CD14-positive monocyte (primary cell): Measurements from ENCODE around the gene LYPLAL1. TPM values are rescaled to one million over a fixed set of nuclear protein-coding genes. Genes with fewer than 3 reads are reported as not detected.

ENCODE experiments used
- DNase-seq, 3 donors: peaks; one replicate each; pipeline ENCODE4 v3.0.0-alpha.2; 2011 to 2022
- H2AFZ ChIP-seq: 2 replicates; pipeline ENCODE4 v1.6.0; 2012; ENCODE audit warnings: mild to moderate bottlenecking, low read depth, low read length, inconsistent platforms; ENCODE audit not compliant: insufficient read depth, poor library complexity, severe bottlenecking
- H3K27ac ChIP-seq, 2 donors: 1 replicate in 1 of 2; 2 replicates in 1 of 2; pipeline ENCODE4 v1.5.1; 2012 to 2013; ENCODE audit warnings: low read length in 2 of 2, control low read depth in 1 of 2, inconsistent platforms in 1 of 2, low read depth in 1 of 2, mild to moderate bottlenecking in 1 of 2
- H3K27me3 ChIP-seq, 2 donors: one replicate each; pipeline versions ENCODE4 v1.6.0 to v1.6.1; 2011 to 2013; ENCODE audit warnings: low read length in 2 of 2; ENCODE audit not compliant: control insufficient read depth in 2 of 2, insufficient read depth in 2 of 2
- H3K36me3 ChIP-seq, 2 donors: replicated peaks in 1 of 2; 1 replicate in 1 of 2; 2 replicates in 1 of 2; pipeline versions ENCODE4 v1.5.1 to v1.6.1; 2012 to 2013; ENCODE audit warnings: low read length in 2 of 2, control low read depth in 1 of 2, inconsistent platforms in 1 of 2, mild to moderate bottlenecking in 1 of 2; ENCODE audit not compliant: insufficient read depth in 2 of 2, control insufficient read depth in 1 of 2
- H3K4me1 ChIP-seq, 2 donors: 1 replicate in 1 of 2; 2 replicates in 1 of 2; pipeline versions ENCODE4 v1.5.1 to v1.6.1; 2012 to 2013; ENCODE audit warnings: low read length in 2 of 2, control low read depth in 1 of 2, inconsistent platforms in 1 of 2, mild to moderate bottlenecking in 1 of 2, moderate library complexity in 1 of 2; ENCODE audit not compliant: insufficient read depth in 2 of 2, control insufficient read depth in 1 of 2
- H3K4me2 ChIP-seq: replicated peaks from 2 replicates; pipeline ENCODE3; 2012; ENCODE audit warnings: low read length, moderate library complexity, mild to moderate bottlenecking; ENCODE audit not compliant: poor library complexity, severe bottlenecking; ENCODE audit errors: extremely low read depth
- H3K4me3 ChIP-seq, 3 experiments: fragments of 200-600 bp in 1 of 3; sonication (generic) in 1 of 3; replicated peaks in 1 of 3; 1 replicate in 2 of 3; 2 replicates in 1 of 3; pipeline ENCODE4 v1.5.1; 2011 to 2013; ENCODE audit warnings: low read length in 3 of 3, mild to moderate bottlenecking in 3 of 3, control low read depth in 2 of 3, low read depth in 2 of 3, inconsistent platforms in 1 of 3, moderate library complexity in 1 of 3
- H3K79me2 ChIP-seq: 2 replicates; pipeline ENCODE4 v1.6.0; 2012; ENCODE audit warnings: mild to moderate bottlenecking, control low read depth, inconsistent platforms, low read length, moderate library complexity; ENCODE audit not compliant: insufficient read depth
- H3K9ac ChIP-seq: 2 replicates; pipeline ENCODE4 v1.6.0; 2017; ENCODE audit warnings: low read length, mild to moderate bottlenecking; ENCODE audit not compliant: insufficient read depth, poor library complexity, severe bottlenecking
- H3K9me3 ChIP-seq, 2 donors: replicated peaks in 1 of 2; 1 replicate in 1 of 2; 2 replicates in 1 of 2; pipeline versions ENCODE4 v1.5.1 to v1.6.1; 2012 to 2013; ENCODE audit warnings: low read length in 2 of 2, control low read depth in 1 of 2; ENCODE audit not compliant: control insufficient read depth in 1 of 2, insufficient read depth in 1 of 2
- H4K20me1 ChIP-seq: 2 replicates; pipeline ENCODE4 v1.6.0; 2012; ENCODE audit warnings: mild to moderate bottlenecking, low read length, control low read depth, moderate library complexity; ENCODE audit not compliant: insufficient read depth
- H3K27ac Mint-ChIP-seq, 7 donors: one replicate each; pipeline ENCODE4 v1.8.0; 2020; ENCODE audit warnings: mild to moderate bottlenecking in 7 of 7, mixed read lengths in 7 of 7, moderate library complexity in 6 of 7, inconsistent platforms in 2 of 7
- H3K27me3 Mint-ChIP-seq, 3 donors: one replicate each; pipeline ENCODE4 v1.8.0; 2021 to 2022; ENCODE audit warnings: low read depth in 3 of 3, mild to moderate bottlenecking in 3 of 3, mixed read lengths in 3 of 3, moderate library complexity in 3 of 3, inconsistent platforms in 1 of 3
- H3K36me3 Mint-ChIP-seq, 2 donors: one replicate each; pipeline ENCODE4 v1.8.0; 2020; ENCODE audit warnings: mixed read lengths in 2 of 2, inconsistent platforms in 1 of 2, mild to moderate bottlenecking in 1 of 2
- H3K4me1 Mint-ChIP-seq: one replicate; pipeline ENCODE4 v1.8.0; 2020; ENCODE audit warnings: mild to moderate bottlenecking, mixed read lengths
- H3K4me3 Mint-ChIP-seq, 2 donors: one replicate each; pipeline ENCODE4 v1.8.0; 2020; ENCODE audit warnings: mild to moderate bottlenecking in 2 of 2, mixed read lengths in 2 of 2, moderate library complexity in 1 of 2
- H3K9me3 Mint-ChIP-seq, 7 donors: one replicate each; pipeline ENCODE4 v1.8.0; 2020 to 2022; ENCODE audit warnings: mixed read lengths in 7 of 7, mild to moderate bottlenecking in 6 of 7, moderate library complexity in 6 of 7, inconsistent platforms in 2 of 7
- CTCF ChIP-seq: fragments of 200-600 bp; IDR thresholded peaks from one replicate; pipeline ENCODE4 v1.8.0; 2022; ENCODE audit warnings: antibody characterized with exemption, mild to moderate bottlenecking
- WGBS: methylation state at CpG from one replicate; pipeline ENCODE4 v1.1.5; 2013; ENCODE audit warnings: missing lambda C conversion rate; ENCODE audit not compliant: insufficient coverage; 5-methylcytosine and 5-hydroxymethylcytosine counted together
- intact Hi-C, 2 donors: fragments of 100-400 bp; cut with micrococcal nuclease; formaldehyde crosslinking; loops; one replicate each; pipeline versions ENCODE4 v1.15.0 to v1.15.1; 2023
- polyA plus RNA-seq, 3 donors: library from polyadenylated mRNA; depleted of rRNA in 1 of 3; unstranded in 2 of 3; stranded (reverse) in 1 of 3; fragments of 300-500 nt in 2 of 3; fragments of >200 nt in 1 of 3; fragmentation: Illumina TruSeq in 2 of 3; gene quantifications; 1 replicate in 2 of 3; 2 replicates in 1 of 3; pipeline ENCODE4 v1.2.3, GENCODE V29; 2012 to 2021

Gene LYPLAL1
- polyA plus RNA-seq, 3 donors: 10.2 to 55.9 (median 36.1) TPM

- Histone ChIP-seq H3K27me3 (no peaks in the 10 kb centered on the region), H3K9me3 (no peaks in the 10 kb centered on the region), H3K79me2 (peaks cover 20% of the 10 kb centered on the region), H3K9ac (no peak overlapping the region), H3K36me3 (no peaks in the 10 kb centered on the region), H2AFZ (no peak overlapping the region), H3K4me3 (no peak overlapping the region), H3K27ac (no peak overlapping the region), H3K4me1 (peaks cover 19 to 28% of the 10 kb centered on the region in 2 donors), H4K20me1 (no peaks in the 10 kb centered on the region), H3K4me2 (no peak overlapping the region)
- Mint-ChIP-seq H3K9me3 (no peaks in the 10 kb centered on the region), H3K4me3 (no peak overlapping the region), H3K27me3 (peaks cover 0 to 1% (median 0%) of the 10 kb centered on the region in 3 donors), H3K4me1 (peaks cover 38% of the 10 kb centered on the region), H3K27ac (no peak overlapping the region), H3K36me3 (peaks cover 15 to 23% of the 10 kb centered on the region in 2 donors)
- intact Hi-C loops: loop anchor here in 1 of 2 donors (10.0 kb wide), 1 partner anchor 828 kb away; the partner anchor contains the start of gene TGFB2
- no peak for TF ChIP-seq CTCF
- no peak for DNase-seq
- WGBS: no CpG with 5 or more reads among the region's 2 CpGs
Observed at GRCh38 chr1:219172821-219173220, 857 bp upstream of the LYPLAL1 start.

GRCh38 chr1:219173434-219173757, 282 bp upstream of the LYPLAL1 start:
- peak overlapping the region; percentile 91 for H3K9ac ChIP-seq
- peaks cover 15 to 25% of the 10 kb centered on the region in 2 donors for H3K36me3 Mint-ChIP-seq
- H3K9me3 ChIP-seq: no peaks in the 10 kb centered on the region
- no peak for DNase-seq
- peak overlapping the region; percentile 95 to 99 for H3K4me3 Mint-ChIP-seq
- peaks cover 20% of the 10 kb centered on the region for H3K79me2 ChIP-seq
- H3K4me2 ChIP-seq: peak overlapping the region; percentile 80
- H3K9me3 Mint-ChIP-seq: no peaks in the 10 kb centered on the region
- H3K27me3 ChIP-seq: no peaks in the 10 kb centered on the region
- H4K20me1 ChIP-seq: no peaks in the 10 kb centered on the region
- WGBS: 0% methylated on average over 2 of the region's 6 CpGs
- H3K4me1 ChIP-seq: peaks cover 19 to 28% of the 10 kb centered on the region in 2 donors
- peak overlapping the region in 2 of 3 experiments; percentile 70 to 83 for H3K4me3 ChIP-seq
- H2AFZ ChIP-seq: peak overlapping the region; percentile 87
- H3K27ac Mint-ChIP-seq: peak overlapping the region; percentile 94 to 100 (median 97)
- intact Hi-C loops: loop anchor here in 1 of 2 donors (10.0 kb wide), 1 partner anchor 829 kb away; the partner anchor contains the start of gene TGFB2
- H3K27me3 Mint-ChIP-seq: peaks cover 0 to 1% (median 0%) of the 10 kb centered on the region in 3 donors
- no peaks in the 10 kb centered on the region for H3K36me3 ChIP-seq
- no peak for TF ChIP-seq CTCF
- H3K27ac ChIP-seq: peak overlapping the region in 1 of 2 donors; percentile 95
- H3K4me1 Mint-ChIP-seq: peaks cover 41% of the 10 kb centered on the region
